D721Med (cell line): ENCODE measurements around the gene COX19.

Experiments
- DNase-seq: peaks from one replicate; pipeline ENCODE4 v3.0.0; 2011; ENCODE audit warnings: low spot score; ENCODE audit not compliant: insufficient read length
- FAIRE-seq: peaks from 2 replicates; lab custom pipeline; 2011; peaks lifted over from hg19 to GRCh38; lab: Jason Lieb, UNC
- TF ChIP-seq, protein P1 (sequence below): IDR thresholded peaks from 2 replicates; pipeline ENCODE4 v1.5.1; 2012; ENCODE audit warnings: mild to moderate bottlenecking, control low read depth; ENCODE audit not compliant: insufficient read depth; ENCODE audit errors: missing control alignments

COX19 gene

DNA sequence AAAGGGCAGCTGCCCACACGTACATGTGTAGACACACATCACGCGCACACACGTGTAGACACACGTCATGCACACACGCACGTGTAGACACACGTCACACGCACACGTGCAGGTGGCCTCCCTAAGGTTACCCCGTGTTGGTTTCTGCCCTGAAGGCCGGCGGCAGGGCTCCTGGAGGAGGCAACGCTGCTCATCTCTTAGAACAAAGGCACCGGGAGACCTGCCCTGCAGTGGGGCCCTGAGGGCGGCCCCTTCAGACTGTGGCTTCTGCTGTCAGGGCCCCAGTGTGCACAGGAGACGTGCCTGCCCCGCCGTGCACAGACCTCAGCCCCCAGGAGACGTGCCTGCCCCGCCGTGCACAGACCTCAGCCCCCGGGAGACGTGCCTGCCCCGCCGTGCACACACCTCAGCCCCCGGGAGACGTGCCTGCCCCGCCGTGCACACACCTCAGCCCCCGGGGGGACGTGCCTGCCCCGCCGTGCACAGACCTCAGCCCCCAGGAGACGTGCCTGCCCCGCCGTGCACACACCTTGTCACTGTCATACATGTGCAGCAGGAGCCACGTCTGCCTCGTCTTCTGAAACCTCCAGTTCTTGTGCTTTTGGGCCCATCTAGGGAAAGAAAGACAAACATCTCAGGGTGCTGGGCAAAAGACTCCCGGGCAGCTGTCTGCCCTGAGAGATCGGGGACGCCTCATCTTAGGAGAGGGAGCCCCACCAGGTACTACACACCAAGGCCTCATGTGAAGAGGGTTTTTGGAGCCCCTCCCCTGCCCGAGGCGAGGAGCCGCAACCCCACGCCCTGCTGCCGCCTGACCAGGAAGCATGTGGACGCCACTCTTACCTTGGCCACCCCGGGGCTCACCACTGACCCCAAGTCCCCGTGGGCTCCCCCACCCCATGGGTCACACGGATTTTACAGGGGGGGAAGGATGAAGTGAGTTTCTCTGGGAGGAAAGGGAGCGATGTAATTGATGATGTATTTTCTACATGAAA is 24.9 kb upstream of the COX19 start:
- TF ChIP-seq, protein P1, sequence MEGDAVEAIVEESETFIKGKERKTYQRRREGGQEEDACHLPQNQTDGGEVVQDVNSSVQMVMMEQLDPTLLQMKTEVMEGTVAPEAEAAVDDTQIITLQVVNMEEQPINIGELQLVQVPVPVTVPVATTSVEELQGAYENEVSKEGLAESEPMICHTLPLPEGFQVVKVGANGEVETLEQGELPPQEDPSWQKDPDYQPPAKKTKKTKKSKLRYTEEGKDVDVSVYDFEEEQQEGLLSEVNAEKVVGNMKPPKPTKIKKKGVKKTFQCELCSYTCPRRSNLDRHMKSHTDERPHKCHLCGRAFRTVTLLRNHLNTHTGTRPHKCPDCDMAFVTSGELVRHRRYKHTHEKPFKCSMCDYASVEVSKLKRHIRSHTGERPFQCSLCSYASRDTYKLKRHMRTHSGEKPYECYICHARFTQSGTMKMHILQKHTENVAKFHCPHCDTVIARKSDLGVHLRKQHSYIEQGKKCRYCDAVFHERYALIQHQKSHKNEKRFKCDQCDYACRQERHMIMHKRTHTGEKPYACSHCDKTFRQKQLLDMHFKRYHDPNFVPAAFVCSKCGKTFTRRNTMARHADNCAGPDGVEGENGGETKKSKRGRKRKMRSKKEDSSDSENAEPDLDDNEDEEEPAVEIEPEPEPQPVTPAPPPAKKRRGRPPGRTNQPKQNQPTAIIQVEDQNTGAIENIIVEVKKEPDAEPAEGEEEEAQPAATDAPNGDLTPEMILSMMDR: no peak
- FAIRE-seq: no peak
- no peak for DNase-seq

DNA sequence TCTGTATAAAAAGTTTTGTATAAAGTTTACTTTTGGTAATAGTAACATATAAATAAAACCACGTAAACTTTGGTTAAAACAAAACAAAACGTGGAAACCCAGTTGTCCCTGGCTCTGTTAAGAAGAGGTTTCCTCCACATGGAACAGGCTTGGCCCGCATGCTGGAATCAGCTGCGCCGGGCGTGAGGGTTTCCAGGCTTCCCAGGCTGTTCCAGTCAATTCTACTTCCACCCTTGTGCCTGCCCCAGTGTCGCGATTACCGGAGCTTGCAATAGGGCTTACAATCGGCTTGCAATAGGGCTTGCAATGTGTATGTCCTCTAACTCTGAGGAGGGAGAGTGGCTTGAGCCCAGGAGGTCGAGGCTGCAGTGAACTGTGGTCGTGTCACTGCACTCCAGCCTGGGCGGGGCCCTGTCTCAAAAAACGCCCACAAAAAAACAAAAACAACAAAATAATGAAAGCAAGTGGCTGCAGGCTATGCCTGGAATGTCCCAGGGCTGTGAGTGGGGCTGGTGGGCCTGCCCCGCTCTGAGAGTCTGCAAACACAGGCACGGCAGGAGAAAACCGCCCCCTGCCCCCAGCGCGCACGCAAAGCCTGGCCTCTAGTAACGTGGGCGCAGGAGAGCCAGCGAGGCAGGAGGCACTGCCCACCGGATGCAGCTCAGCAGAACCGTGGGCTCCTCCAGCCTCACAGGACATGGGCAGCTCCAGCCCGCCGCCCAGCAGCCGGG is 24.0 kb upstream of the COX19 start:
- DNase-seq: no peak
- FAIRE-seq: no peak
- TF ChIP-seq, protein P1: no peak

DNA sequence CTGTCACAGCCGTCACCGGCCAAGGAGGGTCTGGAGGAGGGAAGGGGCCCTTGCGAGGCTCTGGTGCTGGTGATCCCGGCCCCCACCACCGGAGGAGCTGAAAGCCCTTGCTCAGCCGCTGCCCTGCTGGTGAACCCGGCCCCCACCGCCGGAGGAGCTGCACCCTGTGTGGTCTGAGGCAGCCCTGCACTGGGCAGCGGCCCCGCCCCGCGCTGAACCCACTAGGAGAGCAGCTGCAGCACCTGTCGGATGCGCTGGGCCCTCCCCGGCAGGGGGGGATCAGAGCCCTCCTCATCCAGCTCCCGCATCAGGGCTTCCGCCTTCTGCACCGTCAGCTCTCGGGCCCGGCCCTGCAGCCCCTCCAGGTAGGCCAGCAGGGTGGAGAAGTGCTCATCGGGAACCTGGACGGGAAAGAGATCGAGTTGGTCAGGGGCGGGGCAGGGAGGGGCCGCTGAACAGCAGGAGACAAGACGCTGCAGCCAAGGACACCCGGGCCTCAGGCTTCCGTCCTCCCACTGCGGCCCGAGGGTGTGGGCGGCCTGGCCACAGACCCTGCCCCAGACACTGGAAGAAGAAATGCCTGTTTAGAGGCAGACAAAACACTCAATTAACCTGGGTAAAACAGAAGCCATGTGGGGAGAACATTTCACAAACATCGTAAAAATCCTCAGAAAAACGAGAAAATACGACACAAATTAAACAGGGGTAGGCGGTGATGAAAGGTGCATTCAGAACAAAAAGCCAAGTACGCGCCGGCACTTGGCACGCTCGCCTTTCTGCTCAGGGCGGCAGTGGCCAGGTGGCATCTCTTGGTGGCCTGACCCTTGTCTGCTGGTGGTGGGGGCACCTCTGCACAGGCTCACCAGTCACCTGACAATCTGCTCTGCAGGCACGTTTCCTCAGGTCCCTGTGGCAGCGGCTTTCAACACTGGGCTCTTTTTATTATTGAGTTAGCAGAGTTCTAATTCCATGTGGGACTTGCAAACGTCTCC is 22.4 kb upstream of the COX19 start:
- TF ChIP-seq, protein P1: no peak
- no peak for FAIRE-seq
- no peak for DNase-seq

DNA sequence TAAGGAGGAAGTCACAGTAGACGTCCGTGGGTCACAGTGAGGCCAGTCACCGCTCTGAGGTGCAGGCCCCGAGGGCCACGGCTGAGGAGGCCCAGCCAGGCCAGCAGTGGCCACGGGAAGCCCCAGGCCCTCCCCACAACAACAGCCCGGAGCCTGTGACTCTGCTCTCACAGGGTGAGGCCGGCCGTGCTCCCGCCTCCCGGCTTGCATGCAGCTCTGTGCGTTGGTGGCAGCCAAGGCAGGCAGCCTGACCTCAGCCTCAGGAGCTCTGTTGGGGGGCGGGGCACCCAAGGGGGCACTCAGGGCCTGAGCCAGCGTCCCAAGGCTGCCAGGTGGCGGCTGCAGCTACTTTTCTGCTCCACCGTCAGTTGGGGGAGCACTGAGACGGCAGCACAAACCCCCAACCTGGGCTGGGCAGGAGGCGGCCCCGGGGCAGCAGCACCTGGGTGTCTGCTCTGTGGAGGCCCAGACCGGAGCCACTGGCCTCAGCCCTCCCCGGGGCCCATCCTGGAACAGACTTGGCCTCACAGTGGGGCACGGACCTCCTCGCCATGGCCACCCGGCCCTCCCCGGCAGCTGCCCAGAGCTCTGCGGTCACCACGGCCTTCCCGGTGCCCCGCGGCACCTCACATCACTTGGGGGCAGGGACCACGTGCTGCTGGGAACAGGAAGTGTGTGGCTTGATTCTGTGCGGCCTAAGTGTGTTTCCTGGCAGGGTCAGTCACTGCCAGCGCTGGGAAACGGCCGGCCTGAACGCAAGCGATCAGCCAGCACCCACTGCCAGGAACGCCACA is 20.9 kb upstream of the COX19 start:
- TF ChIP-seq, protein P1: no peak
- FAIRE-seq: no peak
- DNase-seq: no peak

DNA sequence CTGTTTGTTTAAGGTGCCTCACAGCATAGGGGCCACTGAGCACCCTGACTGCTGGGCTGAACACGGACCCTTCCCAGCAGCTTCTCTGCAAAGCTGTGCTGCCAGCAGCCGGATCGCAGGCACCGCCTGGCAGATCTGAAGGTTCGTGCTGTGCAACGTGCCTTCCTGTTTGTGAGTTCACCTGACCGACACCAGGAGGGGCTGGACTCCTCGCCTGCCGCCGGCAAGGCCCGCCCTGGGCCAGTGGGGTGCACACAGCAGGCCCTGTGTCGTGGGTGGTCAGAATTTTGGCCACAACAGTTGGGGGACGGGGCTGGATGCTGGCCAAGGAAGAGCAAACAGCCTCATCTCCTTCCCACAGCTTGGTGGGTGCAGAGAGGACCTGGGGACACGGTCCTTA is 20.2 kb upstream of the COX19 start:
- DNase-seq: no peak
- no peak for FAIRE-seq
- TF ChIP-seq, protein P1: no peak
